Fibroblast of upper back skin (primary cell): Measurements from ENCODE around the gene SLC9A8.

Experiments used
- DNase-seq: peaks from one replicate; pipeline ENCODE4 v3.0.0-alpha.2; 2013

Gene SLC9A8

GRCh38 chr20:49924247-49924646 is 111.6 kb downstream of the SLC9A8 start:
- no peak for DNase-seq

GRCh38 chr20:49925901-49926454 is 113.3 kb downstream of the SLC9A8 start:
- no peak for DNase-seq

- peak; percentile 80 for DNase-seq
Measured at GRCh38 chr20:49928411-49929141, 115.9 kb downstream of the SLC9A8 start.

GRCh38 chr20:49929142-49929494 is 116.5 kb downstream of the SLC9A8 start:
- no peak for DNase-seq

- no peak for DNase-seq
Measured at GRCh38 chr20:49935746-49936152, 123.1 kb downstream of the SLC9A8 start.

GRCh38 chr20:49936153-49937026 is 123.8 kb downstream of the SLC9A8 start, which contains the start of gene RNF114:
TSS of gene RNF114 (plus strand) at chr20:49936397. CDS start at chr20:49936413, 16 bp downstream.
- peak; percentile 90 for DNase-seq

GRCh38 chr20:49937027-49937929 is 124.7 kb downstream of the SLC9A8 start:
- no peak for DNase-seq

- DNase-seq: peak; percentile 75
Measured at GRCh38 chr20:49938173-49939163, 125.8 kb downstream of the SLC9A8 start.

GRCh38 chr20:49941456-49941855 is 128.8 kb downstream of the SLC9A8 start:
- DNase-seq: no peak
